Activated naive CD4-positive, alpha-beta T cell treated with anti-CD3 and anti-CD28 coated beads for 36 hours (primary cell): ENCODE measurements around the gene MYO18B. TPM values are rescaled to one million over a fixed set of nuclear protein-coding genes. Genes with fewer than 3 reads are reported as not detected.

Experiments
- CTCF ChIA-PET: fragments of 350-600 bp; sonication (Branson Sonifier 250); formaldehyde crosslinking; loops from one replicate; lab custom pipeline; 2021; ENCODE audit warnings: antibody characterized with exemption; lab: Charles Lee
- DNase-seq: peaks from one replicate; pipeline ENCODE4 v3.0.0-alpha.2; 2020
- H3K27ac Mint-ChIP-seq: one replicate; pipeline ENCODE4 v1.8.0; 2021; ENCODE audit warnings: mild to moderate bottlenecking, mixed read lengths
- H3K27me3 Mint-ChIP-seq: one replicate; pipeline ENCODE4 v1.8.0; 2021; ENCODE audit warnings: low read depth, mixed read lengths
- H3K36me3 Mint-ChIP-seq: one replicate; pipeline ENCODE4 v1.8.0; 2021; ENCODE audit warnings: low read depth, mixed read lengths
- H3K4me1 Mint-ChIP-seq: one replicate; pipeline ENCODE4 v1.8.0; 2021; ENCODE audit warnings: low read depth, mixed read lengths
- H3K4me3 Mint-ChIP-seq: one replicate; pipeline ENCODE4 v1.8.0; 2021; ENCODE audit warnings: mild to moderate bottlenecking, moderate library complexity, mixed read lengths
- H3K9me3 Mint-ChIP-seq: one replicate; pipeline ENCODE4 v1.8.0; 2021; ENCODE audit warnings: mixed read lengths
- intact Hi-C: fragments of 100-400 bp; cut with micrococcal nuclease; formaldehyde crosslinking; loops from one replicate; pipeline ENCODE4 v1.15.1; 2023
- total RNA-seq, 2 experiments: library from RNA; stranded (reverse); gene quantifications; one replicate each; pipeline ENCODE4 v1.2.3, GENCODE V29; 2021

The MYO18B gene
- total RNA-seq, 2 experiments from 2014 or later = 0.14 to 0.17 TPM

- intact Hi-C loops = no loop called here
- Mint-ChIP-seq H3K9me3 (peaks cover 2% of the 10 kb centered on the region), H3K4me3 (no peak overlapping the region), H3K27me3 (peaks cover 6% of the 10 kb centered on the region), H3K4me1 (no peaks in the 10 kb centered on the region), H3K36me3 (no peaks in the 10 kb centered on the region), H3K27ac (no peak overlapping the region)
- DNase-seq = no peak
- CTCF ChIA-PET = no interaction called here
Measured at GRCh38 chr22:25908212-25908611, 166.2 kb downstream of the MYO18B start.

DNA sequence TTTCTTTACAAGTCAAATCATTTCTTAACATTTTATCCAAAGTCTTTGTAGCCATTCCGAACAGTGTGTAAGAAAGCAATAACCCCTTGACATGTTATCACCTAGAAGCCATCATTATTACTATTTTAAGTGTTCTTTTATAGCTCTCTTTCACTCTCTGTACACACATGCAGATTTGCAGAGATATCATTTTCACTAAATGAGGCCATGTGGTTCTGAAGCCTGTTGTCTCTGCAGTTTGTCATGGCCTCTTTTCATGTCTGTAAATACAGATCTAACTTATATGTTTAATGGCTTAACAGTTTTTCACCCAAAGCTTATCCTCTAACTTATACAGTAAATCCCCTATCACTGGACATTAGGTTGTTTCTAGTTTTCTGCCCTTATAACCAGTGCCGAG is 166.8 kb downstream of the MYO18B start:
- Mint-ChIP-seq H3K4me1 (no peaks in the 10 kb centered on the region), H3K4me3 (no peak overlapping the region), H3K27me3 (peaks cover 3% of the 10 kb centered on the region), H3K27ac (no peak overlapping the region), H3K9me3 (peaks cover 2% of the 10 kb centered on the region), H3K36me3 (no peaks in the 10 kb centered on the region)
- CTCF ChIA-PET = no interaction called here
- intact Hi-C loops = no loop called here
- DNase-seq = no peak

DNA sequence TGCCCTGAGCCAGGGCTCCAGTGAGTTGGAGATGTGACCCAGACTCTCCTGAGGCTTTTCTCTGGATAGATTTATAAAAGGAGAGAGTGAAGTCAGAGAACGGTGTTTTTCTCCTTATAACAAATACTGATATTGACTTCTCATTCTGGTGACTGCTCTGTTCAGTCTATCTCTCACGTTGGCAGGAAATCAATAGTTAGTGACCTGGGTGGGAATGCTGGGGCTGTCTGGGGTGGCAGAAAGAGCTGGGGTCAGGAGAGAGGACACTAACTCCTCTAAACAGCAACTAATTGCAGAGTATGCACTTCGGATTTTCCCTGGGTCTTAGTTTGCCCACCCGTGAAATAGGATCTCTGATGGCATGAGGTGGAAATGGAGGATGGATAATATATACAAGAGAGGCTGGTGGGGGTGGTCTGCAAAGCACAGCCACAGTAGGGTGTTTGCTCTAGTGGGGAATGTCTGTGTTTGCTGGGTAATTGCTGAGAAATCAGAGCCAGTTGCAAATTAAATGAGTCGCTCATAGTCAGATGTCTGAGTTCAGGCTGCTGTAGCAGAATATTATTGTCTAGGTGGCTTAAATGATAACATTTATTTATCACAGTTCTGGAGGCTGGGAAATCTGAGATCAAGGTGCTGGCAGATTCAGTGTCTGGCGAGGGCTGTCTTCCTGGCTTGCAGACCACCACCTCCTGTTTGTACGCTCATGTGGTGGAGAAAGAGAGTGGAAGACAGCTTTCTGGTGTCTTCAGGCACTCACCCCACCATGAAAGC is 167.8 kb downstream of the MYO18B start:
- Mint-ChIP-seq H3K27me3 (no peaks in the 10 kb centered on the region), H3K4me3 (no peak overlapping the region), H3K4me1 (no peaks in the 10 kb centered on the region), H3K9me3 (peaks cover 2% of the 10 kb centered on the region), H3K36me3 (no peaks in the 10 kb centered on the region), H3K27ac (no peak overlapping the region)
- CTCF ChIA-PET = no interaction called here
- DNase-seq = no peak
- intact Hi-C loops = no loop called here

GRCh38 chr22:25911243-25911972 is 169.4 kb downstream of the MYO18B start:
- H3K27ac Mint-ChIP-seq = no peak overlapping the region
- H3K27me3 Mint-ChIP-seq = peaks cover 3% of the 10 kb centered on the region
- H3K36me3 Mint-ChIP-seq = no peaks in the 10 kb centered on the region
- H3K4me3 Mint-ChIP-seq = no peak overlapping the region
- H3K4me1 Mint-ChIP-seq = no peaks in the 10 kb centered on the region
- H3K9me3 Mint-ChIP-seq = peaks cover 2% of the 10 kb centered on the region
- no peak for DNase-seq
- intact Hi-C loops = no loop called here
- CTCF ChIA-PET = interaction anchor here (0.6 kb wide), 1 partner anchor 435 kb away, joined by 3 read pairs; no protein-coding TSS in a partner anchor

GRCh38 chr22:25919452-25919851 is 177.5 kb downstream of the MYO18B start:
- no peak overlapping the region for H3K4me3 Mint-ChIP-seq
- H3K9me3 Mint-ChIP-seq = peaks cover 4% of the 10 kb centered on the region
- intact Hi-C loops = no loop called here
- no peak for DNase-seq
- H3K27me3 Mint-ChIP-seq = peaks cover 27% of the 10 kb centered on the region
- H3K27ac Mint-ChIP-seq = no peak overlapping the region
- H3K36me3 Mint-ChIP-seq = no peaks in the 10 kb centered on the region
- CTCF ChIA-PET = interaction anchor here (0.7 to 1.1 kb wide), 2 partner anchors 253 to 553 kb away, joined by 3 to 4 read pairs; no protein-coding TSS in a partner anchor
- no peaks in the 10 kb centered on the region for H3K4me1 Mint-ChIP-seq

- CTCF ChIA-PET = no interaction called here
Measured at GRCh38 chr22:25922141-25922540, 180.2 kb downstream of the MYO18B start.

GRCh38 chr22:25923914-25924313 is 181.9 kb downstream of the MYO18B start:
- no peak overlapping the region for H3K4me3 Mint-ChIP-seq
- DNase-seq = no peak
- H3K4me1 Mint-ChIP-seq = no peaks in the 10 kb centered on the region
- peaks cover 29% of the 10 kb centered on the region for H3K27me3 Mint-ChIP-seq
- CTCF ChIA-PET = interaction anchor here (0.6 kb wide), 1 partner anchor 12 kb away, joined by 3 read pairs; no protein-coding TSS in a partner anchor
- intact Hi-C loops = no loop called here
- no peaks in the 10 kb centered on the region for H3K36me3 Mint-ChIP-seq
- no peak overlapping the region for H3K27ac Mint-ChIP-seq
- peaks cover 2% of the 10 kb centered on the region for H3K9me3 Mint-ChIP-seq

More at GRCh38 chr22:25922141-25922540, 180.2 kb downstream of the MYO18B start:
- H3K4me1 Mint-ChIP-seq = no peaks in the 10 kb centered on the region
- no peak for DNase-seq
- H3K4me3 Mint-ChIP-seq = no peak overlapping the region
- no peak overlapping the region for H3K27ac Mint-ChIP-seq
- intact Hi-C loops = no loop called here
- H3K9me3 Mint-ChIP-seq = peaks cover 3% of the 10 kb centered on the region
- no peaks in the 10 kb centered on the region for H3K36me3 Mint-ChIP-seq
- peaks cover 29% of the 10 kb centered on the region for H3K27me3 Mint-ChIP-seq

- Mint-ChIP-seq H3K36me3 (no peaks in the 10 kb centered on the region), H3K4me3 (no peak overlapping the region), H3K9me3 (peaks cover 2% of the 10 kb centered on the region), H3K27me3 (peaks cover 16% of the 10 kb centered on the region), H3K4me1 (no peaks in the 10 kb centered on the region), H3K27ac (no peak overlapping the region)
- intact Hi-C loops = no loop called here
- DNase-seq = no peak
- CTCF ChIA-PET = no interaction called here
Measured at GRCh38 chr22:25928038-25928437, 186.1 kb downstream of the MYO18B start.

DNA sequence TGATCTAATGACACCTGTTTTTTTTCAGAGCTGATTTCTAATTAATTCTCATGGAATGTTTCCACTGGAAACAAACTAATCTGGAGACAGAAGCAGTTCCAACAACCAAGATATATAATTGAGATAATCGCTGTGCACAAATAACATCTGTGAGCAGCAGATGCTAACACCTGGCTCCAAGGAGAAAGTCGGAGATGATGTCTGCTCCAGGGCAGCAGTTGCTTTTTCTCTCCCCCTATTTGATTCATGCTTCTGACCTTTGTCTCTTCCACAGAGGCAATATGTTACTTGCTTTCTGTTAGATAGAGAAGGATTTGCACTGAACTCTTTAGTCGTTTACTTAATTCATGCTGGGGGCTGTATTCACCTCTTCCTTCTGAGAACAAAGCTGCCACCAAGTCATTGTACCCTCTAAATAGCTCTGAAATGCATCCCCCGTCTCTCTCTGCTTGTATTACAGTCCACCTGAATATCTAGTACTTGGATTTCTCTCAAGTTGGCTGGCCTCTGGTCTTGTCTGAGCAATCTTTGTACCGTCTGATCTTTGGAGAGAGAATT is 187.4 kb downstream of the MYO18B start:
- intact Hi-C loops = no loop called here
- Mint-ChIP-seq H3K36me3 (no peaks in the 10 kb centered on the region), H3K27ac (no peak overlapping the region), H3K4me3 (no peak overlapping the region), H3K4me1 (no peaks in the 10 kb centered on the region), H3K27me3 (peaks cover 17% of the 10 kb centered on the region), H3K9me3 (peaks cover 11% of the 10 kb centered on the region)
- CTCF ChIA-PET = no interaction called here
- DNase-seq = no peak

GRCh38 chr22:25930083-25930482 is 188.1 kb downstream of the MYO18B start:
- intact Hi-C loops = no loop called here
- Mint-ChIP-seq H3K9me3 (peaks cover 12% of the 10 kb centered on the region), H3K27ac (no peak overlapping the region), H3K27me3 (peaks cover 17% of the 10 kb centered on the region), H3K36me3 (no peaks in the 10 kb centered on the region), H3K4me1 (no peaks in the 10 kb centered on the region), H3K4me3 (no peak overlapping the region)
- CTCF ChIA-PET = no interaction called here
- no peak for DNase-seq

DNA sequence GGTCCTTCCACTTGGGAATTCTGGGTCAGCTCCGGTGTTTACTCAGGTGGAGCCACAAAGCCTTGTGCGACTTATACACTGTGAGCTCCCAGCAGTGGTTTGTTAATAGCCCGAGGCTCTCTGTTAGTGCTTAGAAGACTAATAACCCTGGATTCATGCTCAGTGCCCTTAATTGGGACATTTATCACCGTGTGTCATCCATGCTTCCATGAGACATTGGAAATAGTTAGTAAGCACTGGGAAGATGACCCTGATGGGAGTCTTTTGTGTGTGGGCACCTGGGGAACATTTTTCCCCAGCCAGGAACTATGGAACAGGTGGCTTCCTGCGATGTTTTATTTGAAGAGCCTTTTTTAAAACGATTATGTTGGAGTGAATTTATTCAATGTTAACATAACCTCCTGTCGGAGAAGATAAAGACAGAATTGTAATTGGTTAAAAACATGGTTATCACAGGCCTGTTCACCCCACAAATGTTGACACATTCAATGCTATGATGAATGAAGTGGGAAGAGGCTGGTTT is 188.9 kb downstream of the MYO18B start:
- Mint-ChIP-seq H3K9me3 (peaks cover 12% of the 10 kb centered on the region), H3K27me3 (peaks cover 21% of the 10 kb centered on the region), H3K36me3 (no peaks in the 10 kb centered on the region), H3K4me1 (no peaks in the 10 kb centered on the region), H3K27ac (no peak overlapping the region), H3K4me3 (no peak overlapping the region)
- intact Hi-C loops = no loop called here
- no peak for DNase-seq
- CTCF ChIA-PET = no interaction called here

DNA sequence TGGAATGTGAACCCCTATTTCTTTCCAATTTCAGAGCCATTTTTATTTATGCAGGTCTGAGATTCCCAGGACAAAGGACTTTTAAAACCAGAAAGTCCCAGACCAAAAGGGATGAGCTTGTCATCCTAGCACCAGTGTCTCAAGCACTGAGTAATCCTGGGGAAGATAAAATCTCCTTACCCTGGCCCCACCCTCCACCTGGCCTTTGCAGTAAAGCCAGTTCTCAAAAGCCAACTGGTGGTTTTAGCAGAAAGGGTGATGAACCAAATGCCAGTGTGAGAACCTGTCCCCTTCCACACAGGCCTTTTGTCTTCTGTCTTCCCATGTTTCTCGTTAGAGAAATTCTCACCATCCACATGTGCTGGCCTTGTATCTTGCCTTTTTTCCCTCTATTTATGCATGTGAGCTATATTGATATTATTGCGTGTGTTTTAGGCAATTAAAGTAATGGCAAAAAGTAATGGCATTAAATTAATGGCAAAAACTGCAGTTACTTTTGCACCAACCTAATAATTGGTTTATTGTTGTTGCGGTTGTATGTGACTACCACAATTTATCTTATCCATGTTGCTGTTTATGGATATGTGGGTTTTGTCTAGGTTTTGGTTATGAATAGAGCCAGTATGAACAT is 191.3 kb downstream of the MYO18B start:
- CTCF ChIA-PET = interaction anchor here (0.6 kb wide), 1 partner anchor 570 kb away, joined by 3 read pairs; no protein-coding TSS in a partner anchor

More for the DNA sequence above, 191.3 kb downstream of the MYO18B start:
- Mint-ChIP-seq H3K4me1 (no peaks in the 10 kb centered on the region), H3K4me3 (no peak overlapping the region), H3K9me3 (peaks cover 10% of the 10 kb centered on the region), H3K27ac (no peak overlapping the region), H3K27me3 (peaks cover 23% of the 10 kb centered on the region), H3K36me3 (no peaks in the 10 kb centered on the region)
- DNase-seq = no peak
- intact Hi-C loops = no loop called here
